Inflammatory macrophage (primary cell): ENCODE data around the gene DHX8.

Source experiments
- DNase-seq, 2 donors: peaks; one replicate each; pipeline ENCODE4 v3.0.0-alpha.2; 2020 to 2022

Gene DHX8

GRCh38 chr17:43526886-43527648 is 43.3 kb downstream of the DHX8 start:
- DNase-seq, result no peak

GRCh38 chr17:43528319-43528987 is 44.7 kb downstream of the DHX8 start:
- no peak for DNase-seq

GRCh38 chr17:43528988-43529814 is 45.4 kb downstream of the DHX8 start:
- no peak for DNase-seq

- no peak for DNase-seq
Observed at GRCh38 chr17:43529947-43530287, 46.1 kb downstream of the DHX8 start.

- DNase-seq, result no peak
Observed at GRCh38 chr17:43530288-43531081, 46.7 kb downstream of the DHX8 start.

- DNase-seq, result no peak
Observed at GRCh38 chr17:43531082-43531378, 47.3 kb downstream of the DHX8 start.

- DNase-seq, result no peak
Observed at GRCh38 chr17:43531955-43532354, 48.2 kb downstream of the DHX8 start.

GRCh38 chr17:43532581-43532980 is 48.8 kb downstream of the DHX8 start:
- no peak for DNase-seq

- DNase-seq, result no peak
Observed at GRCh38 chr17:43533699-43534098, 49.9 kb downstream of the DHX8 start.

- DNase-seq, result no peak
Observed at GRCh38 chr17:43534909-43535308, 51.1 kb downstream of the DHX8 start.

- no peak for DNase-seq
Observed at GRCh38 chr17:43536236-43536992, 52.6 kb downstream of the DHX8 start.

GRCh38 chr17:43540821-43541674 is 57.3 kb downstream of the DHX8 start:
- DNase-seq, result no peak

GRCh38 chr17:43542859-43543258 is 59.1 kb downstream of the DHX8 start:
- DNase-seq, result no peak

GRCh38 chr17:43543300-43543699 is 59.5 kb downstream of the DHX8 start:
- DNase-seq, result no peak

- no peak for DNase-seq
Observed at GRCh38 chr17:43543771-43544575, 60.2 kb downstream of the DHX8 start.

- DNase-seq, result no peak
Observed at GRCh38 chr17:43545383-43545632, 61.5 kb downstream of the DHX8 start.

GRCh38 chr17:43546319-43547188 is 62.8 kb downstream of the DHX8 start, which contains the start of gene ETV4:
Gene ETV4, minus strand, starts transcription at chr17:43546340. Its CDS starts 723 bp downstream, at chr17:43545617.
- DNase-seq, result peak; percentile 91 to 93

- no peak for DNase-seq
Observed at GRCh38 chr17:43547189-43547550, 63.4 kb downstream of the DHX8 start.

- no peak for DNase-seq
Observed at GRCh38 chr17:43547659-43548256, 64.0 kb downstream of the DHX8 start.
